OCI-M1 (cell line): ENCODE measurements around the gene CCDC13.

Source experiments
- DNase-seq: peaks from one replicate; lab custom pipeline; 2025; lab: John Stamatoyannopoulos, UW

The CCDC13 gene

DNA sequence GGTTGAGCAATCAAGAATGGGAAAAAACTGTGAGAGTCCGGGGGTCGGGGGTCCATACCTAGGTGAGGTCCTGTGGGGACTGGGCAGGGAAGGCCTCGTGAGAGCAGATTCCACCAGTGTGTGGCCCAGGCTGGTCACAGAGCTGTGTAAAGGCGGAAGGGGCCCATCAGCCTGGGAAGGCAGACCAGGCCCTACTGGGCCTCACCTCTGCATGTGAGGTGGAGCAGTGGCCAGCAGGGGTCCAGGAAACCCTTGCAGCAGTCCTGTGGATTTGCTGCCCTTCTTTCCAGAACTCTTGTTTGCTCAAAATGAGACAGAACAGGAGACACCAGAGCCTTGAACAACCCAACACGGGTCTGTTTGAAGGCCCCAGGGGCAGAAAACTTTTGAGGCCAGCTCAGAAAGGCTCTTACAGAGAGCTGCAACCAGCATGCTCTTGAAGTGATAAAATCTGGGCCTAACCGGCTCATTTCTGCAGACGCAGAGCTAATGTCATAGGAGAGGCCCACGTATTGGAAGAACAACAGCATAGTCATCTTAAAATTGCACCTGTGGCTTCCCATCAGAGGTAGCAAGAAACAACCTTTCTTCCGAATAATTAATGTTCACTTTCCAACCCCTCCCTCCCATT, 40.1 kb downstream of the CCDC13 start:
- DNase-seq: no peak

DNA sequence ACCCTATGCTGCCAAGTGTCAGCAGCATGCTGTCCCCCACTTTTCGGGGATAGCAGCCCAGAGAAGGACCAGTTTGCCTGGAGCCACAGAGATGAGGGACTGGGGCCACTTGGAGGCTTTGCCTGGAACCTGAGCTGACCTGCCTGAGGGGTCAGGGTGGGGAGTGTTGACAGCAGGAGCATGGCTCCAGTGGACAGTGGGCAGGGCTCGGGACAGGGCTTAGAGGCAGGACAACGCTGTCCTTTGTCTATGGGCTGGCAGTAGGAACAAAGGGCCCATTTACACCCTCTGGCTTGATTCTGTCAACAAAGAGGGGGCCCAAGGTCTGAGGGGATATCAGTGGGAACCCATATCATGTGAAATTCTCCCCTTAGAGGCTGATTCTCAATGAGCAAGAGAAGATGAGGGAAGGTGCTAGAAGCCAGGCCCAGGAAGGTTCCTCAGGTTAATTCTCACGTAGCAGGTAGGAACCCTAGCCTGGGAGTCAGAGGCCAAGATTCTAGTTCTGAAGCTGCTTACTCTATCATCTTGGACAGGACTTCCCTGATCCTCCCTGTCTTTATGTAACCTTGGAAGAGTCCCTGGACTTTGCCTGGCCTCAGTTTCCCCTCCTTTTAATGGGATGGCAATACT, 40.7 kb downstream of the CCDC13 start:
- DNase-seq: no peak

DNA sequence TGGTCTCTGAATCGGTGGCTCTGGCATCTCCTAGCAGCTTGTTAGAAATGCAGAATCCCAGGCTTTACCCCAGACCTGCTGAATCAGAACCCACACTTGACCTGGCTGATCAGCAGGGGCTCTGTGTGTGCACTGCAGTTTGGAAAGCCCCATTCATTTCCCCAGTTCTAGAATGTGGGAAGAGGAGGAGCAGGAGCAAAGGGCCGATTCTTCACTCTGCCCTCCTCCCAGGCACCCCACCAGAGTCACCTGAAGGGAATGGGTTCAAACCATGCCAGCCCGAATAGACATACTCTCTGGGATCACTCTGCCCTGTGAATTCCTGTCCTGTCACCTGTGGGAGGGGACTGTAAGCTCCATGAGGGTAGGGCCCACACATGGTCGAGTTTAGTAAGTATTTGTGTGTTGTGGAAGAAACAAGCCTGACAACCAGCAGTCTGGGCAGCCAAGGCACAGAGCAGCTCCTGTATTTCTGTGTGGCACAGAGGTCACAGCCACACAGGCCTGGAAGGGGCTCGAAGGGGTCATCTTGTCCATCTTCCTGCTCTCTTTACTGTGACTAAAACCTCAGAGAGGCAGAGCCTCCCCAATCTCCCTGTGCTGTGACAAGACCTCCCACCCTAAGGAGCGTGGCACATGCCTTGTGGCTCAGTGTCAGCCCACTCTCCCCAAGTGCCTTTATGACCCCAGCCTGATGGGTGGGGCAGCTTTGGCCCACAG, 41.4 kb downstream of the CCDC13 start:
- DNase-seq: no peak

DNA sequence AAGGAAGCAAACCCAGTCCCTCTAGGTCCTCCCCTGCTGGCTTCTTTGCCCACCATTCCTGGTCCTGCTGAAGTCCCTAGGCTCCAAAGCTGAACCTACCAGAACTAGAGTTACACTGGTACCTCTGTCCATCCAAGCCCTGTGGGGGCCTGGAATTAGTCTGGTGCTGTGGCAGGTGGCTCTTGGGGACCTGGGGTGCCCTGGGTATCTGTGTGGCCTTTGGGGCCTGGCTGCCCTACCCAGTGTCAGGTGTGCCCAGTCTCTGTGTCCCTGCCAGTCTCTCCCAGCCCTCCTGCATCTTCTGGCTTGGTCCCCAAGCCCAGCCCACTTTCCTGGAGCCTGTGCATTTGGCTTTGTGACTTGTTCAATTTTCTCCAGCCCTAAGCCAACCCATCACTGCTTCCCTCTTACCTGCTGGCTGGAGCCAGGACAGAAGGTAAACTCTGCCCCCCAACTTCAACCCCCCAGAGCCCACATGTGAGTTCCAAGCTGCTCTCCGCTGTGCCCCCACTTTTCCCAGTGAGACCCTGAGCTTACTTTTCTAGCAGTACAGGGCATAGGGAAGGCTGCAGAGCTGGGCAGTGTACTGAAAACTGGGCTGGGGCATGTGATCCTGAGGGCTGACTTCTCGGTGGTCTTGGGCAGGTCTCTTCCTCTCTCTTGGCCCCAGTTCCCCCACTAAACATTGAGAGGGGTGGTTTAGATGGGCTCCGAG, 42.2 kb downstream of the CCDC13 start:
- DNase-seq: no peak

DNA sequence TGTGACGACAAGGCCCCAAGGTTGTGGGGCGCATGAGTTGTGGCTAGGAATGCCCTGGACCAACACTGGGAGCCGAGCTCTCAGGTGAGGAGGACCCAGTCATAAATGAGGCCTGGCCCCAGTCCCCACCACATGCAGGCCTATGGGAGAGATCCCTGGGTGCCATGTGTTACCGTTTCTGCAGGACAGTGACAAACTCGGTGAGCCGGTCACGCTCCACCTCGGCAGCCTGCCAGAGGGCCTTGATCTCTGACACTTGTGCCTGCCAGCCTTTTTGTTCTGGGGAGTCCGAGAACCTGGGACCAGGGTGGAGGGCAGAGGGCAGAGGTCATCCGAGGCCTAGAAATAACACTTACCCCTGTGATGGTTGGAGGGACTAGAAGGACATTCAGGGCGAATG, 42.8 kb downstream of the CCDC13 start:
- DNase-seq: no peak

DNA sequence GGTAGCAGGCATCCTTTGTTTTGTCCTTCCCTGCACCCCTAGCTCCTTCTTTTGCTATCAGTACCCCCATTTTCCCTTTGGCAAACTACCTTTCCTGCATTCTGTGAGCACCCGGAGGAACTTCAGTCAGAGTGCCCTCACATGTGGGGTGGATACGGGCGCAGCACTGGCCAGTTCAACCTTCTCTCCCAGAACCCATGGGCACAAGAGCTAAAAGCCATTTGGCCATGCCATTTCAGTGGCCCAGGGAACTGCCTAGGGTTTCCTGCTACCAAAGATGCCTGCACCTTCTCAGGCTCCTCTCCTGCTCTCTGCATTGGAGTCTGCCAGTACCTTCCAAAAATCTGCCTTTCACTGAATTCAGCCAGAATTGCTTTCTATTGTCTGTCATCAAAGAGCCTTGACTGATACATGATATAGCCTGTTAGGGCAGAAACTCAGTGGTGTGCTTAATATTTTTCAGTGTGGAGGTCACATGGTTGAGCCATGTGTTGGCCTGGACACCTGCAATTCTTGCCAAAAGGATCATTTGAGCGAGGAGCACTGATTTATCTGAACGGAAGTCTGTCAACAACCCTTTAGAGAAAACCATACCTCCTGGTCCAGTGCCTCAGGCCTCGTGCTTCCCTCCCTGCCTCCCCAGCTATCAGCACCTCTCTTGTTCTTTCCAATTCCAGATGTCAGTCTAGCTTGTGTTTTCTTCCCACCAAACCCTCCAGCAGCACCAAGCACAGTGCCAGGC, 43.5 kb downstream of the CCDC13 start:
- DNase-seq: no peak

DNA sequence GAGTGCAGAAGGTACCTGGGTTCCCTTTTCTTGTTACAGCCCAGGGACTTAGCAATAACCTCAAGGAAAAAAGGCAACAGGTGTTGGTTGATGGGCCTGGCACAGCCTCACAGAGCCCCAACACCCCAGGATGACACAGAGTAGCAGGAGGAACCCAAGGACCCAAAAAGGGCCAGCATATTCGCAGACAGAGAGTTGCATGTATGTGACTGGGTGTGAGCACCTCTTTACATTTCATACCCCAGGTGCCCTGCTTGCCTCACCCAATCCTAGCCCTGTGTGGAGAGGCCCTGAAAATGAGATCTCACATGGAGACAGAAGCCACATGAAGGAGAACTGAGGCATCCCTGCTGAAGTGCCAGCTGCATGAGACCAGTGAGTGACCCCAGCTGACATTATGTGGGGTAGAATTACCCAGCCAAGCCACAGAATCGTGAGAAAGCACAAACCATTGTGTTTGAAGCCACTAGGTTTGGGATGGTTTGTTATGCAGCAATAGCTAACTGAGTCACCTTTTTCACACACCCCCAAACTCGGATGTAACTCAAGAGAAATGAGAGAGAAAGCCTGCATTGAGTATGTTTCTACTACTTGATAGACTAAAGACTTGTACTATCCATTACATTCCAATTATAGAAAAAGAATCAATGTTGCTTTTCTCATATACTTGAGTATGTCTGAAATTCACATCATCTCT, 44.2 kb downstream of the CCDC13 start:
- DNase-seq: no peak

DNA sequence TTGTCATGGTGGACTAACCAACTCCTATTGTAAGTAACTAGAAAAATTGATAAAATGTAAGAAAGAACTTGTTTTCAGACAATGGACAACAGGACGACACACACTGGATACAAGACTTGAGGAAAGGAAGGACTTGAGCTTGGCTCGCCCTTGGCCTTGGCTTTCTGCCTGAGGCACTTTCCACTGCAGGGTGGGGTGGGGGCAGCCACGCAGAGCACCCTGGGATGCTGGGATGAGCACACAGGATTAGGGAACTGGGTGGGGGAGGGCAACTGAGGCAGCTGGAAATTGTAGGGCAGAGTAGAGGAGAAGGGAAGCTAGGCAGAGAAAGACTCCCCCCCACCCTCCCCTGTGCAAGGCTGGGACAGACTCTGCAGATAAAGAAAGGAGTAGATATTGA, 45.0 kb downstream of the CCDC13 start:
- DNase-seq: no peak

DNA sequence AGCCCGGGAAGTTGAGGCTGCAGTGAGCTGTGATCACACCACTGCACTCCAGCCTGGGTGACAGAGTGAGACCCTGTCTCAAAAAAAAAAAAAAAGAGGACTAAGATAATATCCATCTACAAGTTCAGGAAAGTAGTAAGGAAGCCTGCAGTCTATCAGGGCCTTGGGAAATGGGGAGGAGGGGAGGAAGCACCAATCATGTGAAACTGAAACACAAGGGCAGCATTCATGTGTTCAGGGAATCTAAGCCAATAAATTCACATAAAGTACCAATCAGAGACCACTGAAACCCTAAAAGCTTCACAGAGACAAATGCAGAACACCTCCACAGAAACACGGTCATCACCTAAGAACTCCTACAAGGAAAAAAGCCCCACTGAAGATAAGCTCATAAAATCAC, 47.6 kb downstream of the CCDC13 start:
- DNase-seq: no peak

DNA sequence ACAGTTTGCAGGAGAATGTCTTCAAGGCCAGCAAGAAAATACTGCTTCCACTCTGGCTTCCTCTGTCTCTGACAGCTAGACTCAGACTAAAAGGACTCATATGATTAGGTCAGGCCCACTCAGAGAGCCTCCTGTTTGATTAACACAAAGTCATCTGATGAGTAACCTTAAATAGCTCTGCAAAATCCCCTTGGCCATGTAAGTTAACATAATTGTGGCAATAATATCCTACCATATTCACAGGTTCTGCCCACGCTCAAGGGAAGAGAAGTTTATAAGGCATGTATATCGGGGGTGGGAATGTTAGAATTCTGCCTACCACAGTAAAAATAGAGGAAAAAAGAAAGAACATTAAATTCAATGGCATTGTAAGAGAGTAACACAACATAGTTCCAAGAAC, 49.8 kb downstream of the CCDC13 start:
- DNase-seq: no peak
